ENCODE data around the gene DPCD.

GRCh38 chr10:101639141-101639900, 51.2 kb downstream of the DPCD start:
- TF ChIP-seq CTCF (conservative IDR thresholded peaks at IDR 0.05 in 1 of 2, IDR thresholded peaks at IDR 0.05 in 1 of 2; ENCODE audit: low read depth in 1 of 2, low read length in 2 of 2) (no peak), EZH2 (IDR thresholded peaks at IDR 0.05; ENCODE audit: low read length, missing control alignments) (no peak)

Measured in fibroblast of lung (primary cell).